Ovary (tissue), 9 donors: Measurements from ENCODE around the gene KRTAP1-5. TPM values are rescaled to one million over a fixed set of nuclear protein-coding genes. Genes with fewer than 3 reads are reported as not detected.
"Not testable (repeated sequence)": the region's sequence is repeated elsewhere in the genome, so short reads cannot be mapped to it uniquely, and the experiment has no call there.

ENCODE experiments used
- DNase-seq, 5 donors: peaks; one replicate each; pipeline ENCODE4 v3.0.0-alpha.2; 2019 to 2020
- H3K27ac ChIP-seq, 2 donors: fragments of 200-600 bp; one replicate each; pipeline versions ENCODE4 v1.5.1 to v1.8.0; 2019 to 2022
- H3K27me3 ChIP-seq: fragments of 200-600 bp; one replicate; pipeline ENCODE4 v1.8.0; 2022
- H3K36me3 ChIP-seq: fragments of 200-600 bp; sonication (generic); one replicate; pipeline ENCODE4 v1.5.1; 2019
- H3K4me1 ChIP-seq: one replicate; pipeline ENCODE4 v1.8.1; 2013; ENCODE audit warnings: mild to moderate bottlenecking, moderate library complexity; ENCODE audit not compliant: insufficient read depth
- H3K4me3 ChIP-seq: fragments of 200-600 bp; sonication (generic); one replicate; pipeline ENCODE4 v1.5.1; 2017
- H3K9me3 ChIP-seq, 2 donors: fragments of 200-600 bp in 1 of 2; sonication (generic) in 1 of 2; one replicate each; pipeline versions ENCODE4 v1.5.1 to v1.8.1; 2013 to 2019; ENCODE audit warnings: mild to moderate bottlenecking in 1 of 2, moderate library complexity in 1 of 2
- CTCF ChIP-seq, 3 donors: fragments of 450-650 bp in 2 of 3; fragments of 200-600 bp in 1 of 3; IDR thresholded peaks; one replicate each; pipeline versions ENCODE4 v1.5.1 to v1.8.0; 2016 to 2022; ENCODE audit warnings: antibody characterized with exemption in 3 of 3, mild to moderate bottlenecking in 1 of 3
- EP300 ChIP-seq: sonication (generic); formaldehyde crosslinking; IDR thresholded peaks from one replicate; pipeline ENCODE4 v1.6.1; 2017; ENCODE audit warnings: antibody characterized with exemption
- POLR2A ChIP-seq: fragments of 450-650 bp; IDR thresholded peaks from one replicate; pipeline ENCODE4 v1.6.1; 2017; ENCODE audit warnings: antibody characterized with exemption, mild to moderate bottlenecking, moderate library complexity
- WGBS, 3 donors: extraction: QIAGEN DNeasy Blood & Tissue Kit in 1 of 3; methylation state at CpG; one replicate each; pipeline versions ENCODE4 v1.1.5 to v1.1.7; 2013 to 2017; 5-methylcytosine and 5-hydroxymethylcytosine counted together
- intact Hi-C, 4 donors: fragments of 100-400 bp; cut with DNase I; formaldehyde crosslinking; loops; one replicate each; pipeline versions ENCODE4 v1.11.0 to v1.15.1; 2022 to 2023
- polyA plus RNA-seq, 2 donors: library from polyadenylated mRNA; stranded (reverse); fragments of 200-250 nt in 1 of 2; fragments of 350-450 nt in 1 of 2; fragmentation: Illumina TruSeq in 1 of 2; extraction: RNeasy Lipid Tissue Mini Kit (QIAGEN cat#74804) in 1 of 2; gene quantifications; one replicate each; pipeline ENCODE4 v1.2.3, GENCODE V29; 2013 to 2014
- total RNA-seq, 7 donors: library from RNA; depleted of rRNA in 2 of 7; stranded (reverse); fragments of >200 nt in 2 of 7; fragmentation: NEBNext Ultra II Directional in 3 of 7; extraction: Animal tissue kit (Norgen Biotek cat#: 25700) in 3 of 7; gene quantifications; one replicate each; pipeline versions ENCODE4 v1.1.0 to v1.2.4, GENCODE V29; 2016 to 2023
- donor health status: DM: no; HTN: no; CAD: no; lungs with moderate emphysema.
- donor health status: DM: no; HTN: no; CAD: no.
- donor health status: Bipolar disorder and iron deficiency.
- donor health status: DM: yes; HTN: yes; CAD: no.
- donor health status: DM: no; HTN: no; CAD: no.
- donor health status: DM: yes; HTN: yes; CAD: no.

The KRTAP1-5 gene
- total and polyA plus RNA-seq, 9 donors: 0.06 TPM; not detected in 8

GRCh38 chr17:41004397-41004796, 22.6 kb downstream of the KRTAP1-5 start:
- Histone ChIP-seq H3K36me3 (no peaks in the 10 kb centered on the region), H3K27me3 (no peaks in the 10 kb centered on the region), H3K27ac (no peak overlapping the region), H3K4me3 (no peak overlapping the region), H3K9me3 (no peaks in the 10 kb centered on the region), H3K4me1 (no peaks in the 10 kb centered on the region)
- no peak for DNase-seq
- TF ChIP-seq CTCF (IDR thresholded peaks at IDR 0.05) (no peak), POLR2A (no peak), EP300 (no peak)
- WGBS, 3 donors: 88 to 95% (median 95%) methylated on average over 3 of the region's 3 CpGs
- intact Hi-C loops: loop anchor here in 1 of 4 donors (10.0 kb wide), 1 partner anchor 1970 kb away; no protein-coding TSS in a partner anchor

GRCh38 chr17:41003926-41004325, 23.1 kb downstream of the KRTAP1-5 start:
- Histone ChIP-seq H3K9me3 (no peaks in the 10 kb centered on the region), H3K27me3 (no peaks in the 10 kb centered on the region), H3K4me1 (no peaks in the 10 kb centered on the region), H3K36me3 (no peaks in the 10 kb centered on the region), H3K27ac (no peak overlapping the region), H3K4me3 (no peak overlapping the region)
- no peak for TF ChIP-seq CTCF (IDR thresholded peaks at IDR 0.05)
- TF ChIP-seq POLR2A: no peak
- no peak for TF ChIP-seq EP300
- no peak for DNase-seq
- intact Hi-C loops: loop anchor here in 1 of 4 donors (10.0 kb wide), 1 partner anchor 1969 kb away; no protein-coding TSS in a partner anchor
- 49 to 52% (median 50%) methylated on average over 4 of the region's 4 CpGs for WGBS, 3 donors

- no peak for TF ChIP-seq CTCF (IDR thresholded peaks at IDR 0.05)
- no peak for TF ChIP-seq POLR2A
- TF ChIP-seq EP300: no peak
- no peak for DNase-seq
- no peak overlapping the region for H3K27ac ChIP-seq
- no peaks in the 10 kb centered on the region for H3K9me3 ChIP-seq
- intact Hi-C loops: loop anchor here in 1 of 4 donors (10.0 kb wide), 1 partner anchor 1968 kb away; no protein-coding TSS in a partner anchor
- H3K36me3 ChIP-seq: no peaks in the 10 kb centered on the region
- no peak overlapping the region for H3K4me3 ChIP-seq
- H3K27me3 ChIP-seq: no peaks in the 10 kb centered on the region
- H3K4me1 ChIP-seq: no peaks in the 10 kb centered on the region
- 58 to 61% (median 60%) methylated on average over 5 of the region's 5 CpGs for WGBS, 3 donors
Observed at GRCh38 chr17:41002814-41003213, 24.2 kb downstream of the KRTAP1-5 start.

GRCh38 chr17:41001795-41002194, 25.2 kb downstream of the KRTAP1-5 start:
- no peak for TF ChIP-seq EP300
- TF ChIP-seq CTCF (IDR thresholded peaks at IDR 0.05): no peak
- no peak for TF ChIP-seq POLR2A
- Histone ChIP-seq H3K36me3 (no peaks in the 10 kb centered on the region), H3K4me1 (no peaks in the 10 kb centered on the region), H3K9me3 (no peaks in the 10 kb centered on the region), H3K27ac (no peak overlapping the region), H3K27me3 (no peaks in the 10 kb centered on the region), H3K4me3 (no peak overlapping the region)
- intact Hi-C loops: loop anchor here in 1 of 4 donors (10.0 kb wide), 1 partner anchor 1967 kb away; no protein-coding TSS in a partner anchor
- no peak for DNase-seq
- WGBS, 3 donors: 85 to 91% (median 86%) methylated on average over 4 of the region's 4 CpGs

DNA sequence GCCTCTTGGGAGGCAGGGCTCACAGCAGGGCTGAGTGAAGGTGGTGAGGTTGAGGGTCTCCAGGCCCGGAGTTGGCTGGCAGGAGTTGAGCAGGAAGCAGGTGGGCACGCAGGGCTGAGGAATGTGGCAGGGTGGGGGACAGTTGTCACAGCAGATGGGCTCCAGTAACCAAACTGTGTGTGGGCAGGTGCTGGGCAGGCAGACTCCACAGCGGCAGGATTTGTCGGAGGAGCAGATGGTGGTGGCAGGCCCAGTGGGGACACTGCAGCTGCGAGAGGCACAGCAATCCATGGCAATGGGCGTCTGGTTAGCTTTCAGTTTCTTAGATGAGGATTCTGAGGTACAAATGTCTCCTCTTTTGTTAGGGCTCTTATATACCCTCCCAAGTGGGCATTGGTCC, 27.4 kb downstream of the KRTAP1-5 start, which contains the start of gene KRTAP3-2:
TSS of gene KRTAP3-2 (minus strand) at position 344 of the 400 bp plus-strand sequence. CDS start at position 291, 53 bp downstream.
- WGBS, 3 donors: 94 to 97% (median 95%) methylated on average over 6 of the region's 6 CpGs
- H3K4me1 ChIP-seq, H3K27ac ChIP-seq, intact Hi-C loops, H3K9me3 ChIP-seq, H3K36me3 ChIP-seq, H3K27me3 ChIP-seq, H3K4me3 ChIP-seq, DNase-seq: not testable (repeated sequence)
